ENCODE results near the gene MFGE8. TPM values are rescaled to one million over a fixed set of nuclear protein-coding genes. Genes with fewer than 3 reads are reported as not detected.

Gene MFGE8
- total and polyA plus RNA-seq, 9 of the 15 experiments (the other 6 are each of a cell fraction or from before 2014, with no cell fraction given), result 2.3 to 142 (median 62.3) TPM

GRCh38 chr15:88950600-88951160, 37.5 kb upstream of the MFGE8 start (continued):
- TF ChIP-seq RHOXF2B (CRISPR knock-in tag; conservative IDR thresholded peaks at IDR 0.05) (no peak), ZNF134 (CRISPR knock-in tag; conservative IDR thresholded peaks at IDR 0.05) (peak; percentile 60; the same call in 1 of the 2 replicates), SNIP1 (IDR thresholded peaks at IDR 0.05; ENCODE audit: low read depth) (no peak), RBM14 (IDR thresholded peaks at IDR 0.05; ENCODE audit: borderline replicate concordance, insufficient read depth, low read depth, low read length) (no peak), ZBTB40 (IDR thresholded peaks at IDR 0.05) (no peak), ZBTB40 (CRISPR knock-in tag; IDR thresholded peaks at IDR 0.05) (no peak), XRCC5 (IDR thresholded peaks at IDR 0.05; ENCODE audit: low read depth, low read length) (no peak), ZNF277 (CRISPR knock-in tag; IDR thresholded peaks at IDR 0.05; ENCODE audit: borderline replicate concordance) (no peak), LCOR (CRISPR knock-in tag; IDR thresholded peaks at IDR 0.05) (no peak), TSHZ1 (CRISPR knock-in tag; IDR thresholded peaks at IDR 0.05) (0 out of 2 replicates have a peak, but pooled peaks have one; percentile 49), CBX8 (IDR thresholded peaks at IDR 0.05; ENCODE audit: borderline replicate concordance, extremely low read depth, low read depth, low read length, poor library complexity, severe bottlenecking) (no peak), TEAD1 (CRISPR knock-in tag; IDR thresholded peaks at IDR 0.05) (peak in 1 of 2 experiments; percentile 86; a peak in 2 of 4 replicates), MBD2 (IDR thresholded peaks at IDR 0.05; ENCODE audit: borderline replicate concordance, low read depth) (no peak), ZNF133 (CRISPR knock-in tag; IDR thresholded peaks at IDR 0.05) (no peak), HLTF (IDR thresholded peaks at IDR 0.05) (no peak)

Measured in K562 (cell line).